HG03135 (cell line): Measurements from ENCODE around the gene ITGB1.

Experiments used
- ATAC-seq: cut with Tn5 transposase; IDR thresholded peaks from one replicate; pipeline ENCODE4 v1.9.1; 2021; ENCODE audit warnings: mild to moderate bottlenecking, moderate library complexity; ENCODE audit not compliant: unreplicated experiment

ITGB1 gene

DNA sequence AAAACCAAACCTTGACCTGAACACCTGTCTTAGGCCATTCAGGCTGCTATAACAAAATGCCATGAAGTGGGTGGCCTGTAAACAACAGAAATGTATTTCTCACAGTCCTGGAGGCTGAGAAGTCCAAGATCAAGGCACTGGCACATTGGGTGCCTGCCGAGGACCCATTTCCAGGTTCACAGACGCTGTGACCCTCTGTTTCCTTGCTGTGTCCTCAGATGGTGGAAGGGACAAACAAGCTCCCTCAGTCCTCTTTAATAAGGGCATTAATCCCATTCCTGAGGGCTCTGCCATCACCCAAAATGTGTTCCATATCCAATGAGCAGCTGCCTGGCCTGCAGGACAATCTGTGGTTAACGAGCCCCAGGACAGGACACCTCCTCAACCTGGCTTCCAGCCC is 67.6 kb downstream of the ITGB1 start:
- ATAC-seq, result no peak

DNA sequence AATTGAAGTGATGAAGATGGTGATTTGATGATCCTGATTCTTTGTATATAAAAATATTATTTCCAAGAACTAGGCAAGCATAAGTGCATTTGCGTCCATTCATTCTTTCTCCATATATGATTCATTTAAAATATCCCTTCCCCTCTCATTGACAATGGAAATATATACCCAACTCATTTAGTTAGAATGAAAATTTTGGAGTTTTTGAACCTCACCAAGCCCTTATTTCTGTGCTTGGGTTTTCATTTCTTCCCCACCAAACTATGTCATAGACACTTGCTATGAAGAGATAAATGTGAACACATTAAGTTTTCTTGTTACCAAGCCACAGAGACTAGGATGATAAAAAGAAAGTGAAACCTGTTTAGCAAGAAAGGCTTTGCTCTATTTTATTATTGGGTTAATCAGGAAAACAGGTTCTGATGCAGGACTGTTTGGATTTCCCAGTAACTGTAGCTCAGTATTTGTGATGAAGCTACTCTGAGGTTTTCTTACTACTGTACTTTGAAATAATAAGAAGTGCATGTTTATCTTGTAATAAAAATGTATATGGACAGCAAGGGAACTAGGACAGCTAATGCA is 68.3 kb downstream of the ITGB1 start:
- no peak for ATAC-seq

DNA sequence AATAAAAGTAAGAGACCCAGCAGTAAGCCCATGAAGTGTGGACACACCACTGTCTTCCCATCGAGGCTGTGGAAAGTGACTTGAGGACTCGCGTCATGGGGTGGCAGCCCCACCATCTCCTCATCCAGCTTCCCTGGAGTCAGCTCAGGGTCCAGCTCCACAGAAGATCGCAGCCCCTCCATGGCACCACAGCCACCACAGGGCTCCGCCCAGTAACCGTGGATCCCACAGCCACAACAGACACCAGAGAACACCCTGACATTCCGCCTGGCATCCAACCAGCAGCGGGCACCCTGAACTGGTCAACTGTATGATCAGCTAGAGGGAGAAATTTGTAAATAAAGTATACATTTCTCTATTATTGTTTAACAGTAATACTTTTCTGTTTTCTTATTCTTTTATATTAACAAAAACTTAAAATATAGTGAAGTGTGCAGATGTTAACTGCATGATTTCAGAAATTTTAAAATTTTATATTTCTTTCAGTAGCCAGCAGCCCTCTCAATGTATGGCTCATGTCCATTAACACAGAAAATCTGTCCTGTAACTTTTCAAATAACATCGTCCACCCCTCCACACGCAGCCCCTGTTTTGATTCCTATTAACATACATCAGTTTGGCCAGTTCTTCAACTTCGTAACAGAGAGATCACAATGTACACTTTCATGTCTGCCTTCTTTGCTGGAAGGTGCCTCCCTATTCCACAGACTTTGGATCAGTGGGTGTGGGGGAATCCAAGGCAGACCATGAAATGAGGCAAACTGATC is 69.7 kb downstream of the ITGB1 start:
- no peak for ATAC-seq

DNA sequence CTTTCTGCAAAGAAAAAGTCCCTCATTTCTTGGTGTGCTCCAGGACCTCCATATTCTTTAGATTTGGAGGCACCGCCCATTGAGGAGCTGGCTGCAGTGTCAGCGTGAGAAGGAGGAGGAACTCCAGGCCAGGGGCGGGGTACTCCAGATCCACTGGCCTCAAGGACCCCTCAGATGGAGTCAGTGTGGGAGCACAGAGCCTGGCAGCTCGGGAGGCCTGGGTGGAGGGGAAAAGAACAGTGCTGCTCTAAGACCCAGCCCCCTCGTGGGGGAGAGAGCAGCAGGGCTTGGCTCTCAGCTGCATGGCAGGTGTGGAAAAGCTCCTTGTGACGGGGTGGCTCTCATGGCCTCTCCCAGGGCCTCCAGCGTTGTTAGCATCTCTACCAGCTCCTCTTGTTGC is 70.5 kb downstream of the ITGB1 start:
- no peak for ATAC-seq

DNA sequence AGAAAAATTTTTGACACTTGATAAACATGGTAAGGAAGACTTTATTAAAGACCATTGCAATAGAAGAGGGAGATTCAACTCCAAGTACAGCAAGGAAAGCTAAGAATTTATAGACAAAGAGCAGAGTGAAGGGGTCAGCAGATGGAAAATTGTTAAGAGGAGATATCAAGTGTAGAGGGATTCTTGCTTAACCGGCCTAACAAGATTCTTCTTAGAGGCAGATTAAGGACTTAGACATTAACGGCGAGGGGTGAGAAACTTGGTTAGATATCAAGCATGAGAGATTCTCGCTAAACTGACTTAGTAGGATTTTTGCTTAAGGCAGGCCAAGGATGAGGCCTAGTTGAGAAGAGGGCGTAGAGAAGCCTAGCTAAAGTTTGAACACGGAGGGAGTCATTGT is 76.0 kb downstream of the ITGB1 start:
- no peak for ATAC-seq

DNA sequence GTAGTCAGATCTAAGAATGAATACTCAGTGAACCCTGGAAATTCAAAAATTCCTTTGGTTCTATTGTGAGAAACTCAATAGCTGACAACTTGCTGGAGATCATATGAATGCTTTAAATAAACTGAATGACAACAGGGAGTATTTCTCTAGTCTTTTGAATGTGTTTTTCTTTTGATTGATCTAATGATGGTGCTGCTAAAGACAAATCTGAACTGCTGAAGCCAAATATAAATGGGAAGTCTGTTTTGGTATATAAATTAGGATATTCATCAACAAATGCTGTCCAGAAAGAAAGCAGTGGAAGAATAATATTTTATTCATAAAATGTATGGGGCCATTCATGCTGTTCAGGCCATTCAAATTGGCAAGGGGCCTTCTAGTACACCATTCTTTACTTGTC is 79.4 kb downstream of the ITGB1 start:
- no peak for ATAC-seq

DNA sequence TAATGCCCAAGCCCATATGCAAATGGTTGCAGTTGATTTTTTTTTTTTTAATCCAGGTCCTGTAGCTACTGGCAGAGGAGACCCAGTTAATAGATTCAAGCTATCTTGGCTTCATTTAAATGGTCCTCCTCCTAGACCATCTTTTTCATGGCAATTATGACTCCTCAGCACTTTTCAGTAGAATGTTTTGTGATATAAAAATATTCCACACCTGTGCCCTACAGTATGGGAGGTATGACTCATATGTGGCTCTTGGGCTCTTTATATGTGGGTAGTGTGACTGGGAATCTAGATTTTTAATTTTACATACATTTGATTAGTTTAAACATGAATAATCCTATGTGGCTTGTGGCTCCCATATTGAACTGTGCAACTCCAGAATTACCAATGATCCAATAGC is 80.1 kb downstream of the ITGB1 start:
- ATAC-seq, result no peak

DNA sequence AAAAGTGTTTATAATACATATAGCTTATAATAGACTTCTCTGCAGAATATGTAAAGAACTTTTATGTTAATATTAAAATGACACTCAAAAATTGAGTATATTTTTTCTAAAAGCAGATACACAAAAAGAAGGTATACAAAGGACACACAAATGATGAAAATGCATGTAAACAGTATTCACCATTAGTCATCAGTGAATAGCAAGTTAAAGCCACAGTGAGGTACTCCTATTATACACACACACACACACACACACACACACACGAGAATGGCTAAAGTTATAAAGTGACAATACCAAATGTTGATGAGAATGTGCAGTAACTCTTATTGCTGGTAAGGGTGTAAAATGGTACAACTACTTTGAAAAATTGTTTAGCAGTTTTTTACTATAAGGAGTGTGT is 92.9 kb downstream of the ITGB1 start:
- ATAC-seq, result no peak

DNA sequence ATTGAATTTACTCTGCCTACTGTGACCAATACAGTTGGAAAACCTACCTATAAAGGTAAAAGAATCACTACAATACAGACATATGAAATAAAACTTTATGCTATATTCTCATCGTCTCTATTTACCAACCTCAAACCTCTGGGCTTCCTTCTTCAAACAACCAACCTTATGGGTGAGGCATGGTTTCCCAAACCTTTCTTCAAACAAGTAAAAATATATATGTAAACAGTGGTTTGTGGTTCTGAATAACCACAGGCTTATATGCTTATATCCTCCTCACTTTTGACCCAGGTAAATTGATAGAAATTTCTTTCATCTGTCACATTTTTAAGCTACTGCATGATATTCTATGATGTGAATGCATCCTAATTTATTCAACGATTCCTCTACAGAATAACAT is 103.6 kb downstream of the ITGB1 start:
- ATAC-seq, result no peak

DNA sequence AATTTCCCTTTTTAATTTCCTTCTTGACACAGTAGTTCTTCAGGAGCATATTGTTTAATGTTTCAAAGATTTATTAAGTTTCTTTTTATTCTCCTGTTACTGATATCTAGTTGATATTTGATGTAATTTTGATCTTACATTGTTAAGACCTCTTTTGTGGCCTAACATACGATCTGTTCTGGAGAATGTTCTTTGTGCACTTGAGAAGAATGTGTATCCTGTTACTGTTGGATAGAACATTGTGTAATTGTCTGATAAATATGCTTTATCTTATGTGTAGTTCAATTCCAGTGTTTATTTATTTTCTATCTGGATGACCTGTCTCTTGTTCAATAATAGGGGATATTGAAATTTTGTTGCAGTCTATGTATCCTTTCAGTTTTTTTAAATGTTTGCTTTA is 106.7 kb downstream of the ITGB1 start:
- no peak for ATAC-seq
